K562 (cell line): ENCODE results near the gene SCGB2B2. TPM values are rescaled to one million over a fixed set of nuclear protein-coding genes. Genes with fewer than 3 reads are reported as not detected.

Experiments used
- ATAC-seq: fragments of 200-7000 bp; cut with Tn5 transposase; 3 replicates; pipeline ENCODE4 v1.9.1; 2020; ENCODE audit warnings: moderate library complexity
- BruUV-seq: library from RNA; stranded (reverse); fragments of 400-500 nt; replicated peaks from 2 replicates; lab custom pipeline; 2021; lab: Mats Ljungman, UMichigan
- CTCF ChIA-PET: fragments of 300-600 bp; formaldehyde crosslinking; extraction: SDS; loops from one replicate; lab custom pipeline; 2021; ENCODE audit warnings: low intra/inter-chr PET ratio; lab: Yijun Ruan, JAX
- POLR2A ChIA-PET: fragments of 300-600, 350-650 bp; sonication (Branson Sonifier 250); formaldehyde crosslinking; extraction: SDS; loops from one replicate; lab custom pipeline; 2021; ENCODE audit warnings: antibody characterized with exemption, inconsistent platforms; lab: Yijun Ruan, JAX
- DNase-seq, 4 experiments: peaks; one replicate each; pipeline versions ENCODE4 v3.0.0 to v3.0.0-alpha.2; 2011 to 2018; ENCODE audit warnings: low spot score in 3 of 4, mixed read lengths in 3 of 4; ENCODE audit errors: extremely low read depth in 1 of 4
- FAIRE-seq: peaks from 2 replicates; lab custom pipeline; 2011; peaks lifted over from hg19 to GRCh38; lab: Jason Lieb, UNC
- H2AFZ ChIP-seq: 2 replicates; pipeline ENCODE4 v1.6.0; 2011; ENCODE audit warnings: low read depth, low read length, control low read depth, inconsistent platforms
- H3K27ac ChIP-seq: fragments of 200-600 bp; 3 replicates; pipeline ENCODE4 v1.8.0; 2011; ENCODE audit warnings: low read depth, mild to moderate bottlenecking, control low read depth, inconsistent platforms, low read length, moderate library complexity, mixed read lengths; ENCODE audit errors: extremely low read depth
- H3K27me3 ChIP-seq, 2 experiments: fragments of 300-600 bp in 1 of 2; 2 replicates in 1 of 2; 3 replicates in 1 of 2; pipeline versions ENCODE4 v1.6.0 to v1.8.0; 2011; ENCODE audit warnings: inconsistent platforms in 2 of 2, low read length in 2 of 2, mild to moderate bottlenecking in 1 of 2, mixed read lengths in 1 of 2, moderate library complexity in 1 of 2; ENCODE audit not compliant: control insufficient read depth in 2 of 2, insufficient read depth in 2 of 2
- H3K36me3 ChIP-seq: fragments of 300-600 bp; 3 replicates; pipeline ENCODE4 v1.8.0; 2011; ENCODE audit warnings: mild to moderate bottlenecking, low read length, inconsistent platforms; ENCODE audit not compliant: control insufficient read depth, insufficient read depth
- H3K4me1 ChIP-seq, 2 experiments: fragments of 200-600 bp in 1 of 2; replicated peaks in 1 of 2; 2 replicates in 1 of 2; 3 replicates in 1 of 2; pipeline versions ENCODE4 v1.5.1 to v1.8.0; 2011; ENCODE audit warnings: inconsistent platforms in 2 of 2, low read length in 2 of 2, mild to moderate bottlenecking in 1 of 2, mixed read lengths in 1 of 2, moderate library complexity in 1 of 2; ENCODE audit not compliant: control insufficient read depth in 2 of 2, insufficient read depth in 2 of 2
- H3K4me2 ChIP-seq: 2 replicates; pipeline ENCODE4 v1.6.1; 2011; ENCODE audit warnings: low read length, control low read depth, inconsistent platforms, mixed read lengths; ENCODE audit not compliant: insufficient read depth
- H3K4me3 ChIP-seq: fragments of 200-600 bp; sonication (generic), shearing (Covaris generic); 2 replicates; pipeline ENCODE4 v1.5.1; 2016; ENCODE audit warnings: control low read depth, inconsistent platforms
- H3K79me2 ChIP-seq: fragments of 200-600 bp; 3 replicates; pipeline ENCODE4 v1.8.0; 2011; ENCODE audit warnings: low read length, inconsistent platforms; ENCODE audit not compliant: control insufficient read depth, insufficient read depth
- H3K9ac ChIP-seq, 2 experiments: 2 replicates each; pipeline versions ENCODE4 v1.6.0 to v1.6.1; 2011; ENCODE audit warnings: low read depth in 2 of 2, low read length in 2 of 2, control low read depth in 1 of 2, inconsistent platforms in 1 of 2, mild to moderate bottlenecking in 1 of 2, mixed read lengths in 1 of 2; ENCODE audit not compliant: insufficient read depth in 1 of 2
- H3K9me1 ChIP-seq: one replicate; pipeline ENCODE4 v1.6.0; 2011; ENCODE audit warnings: inconsistent platforms, mild to moderate bottlenecking, low read length, moderate library complexity; ENCODE audit not compliant: control insufficient read depth, insufficient read depth
- H3K9me3 ChIP-seq: replicated peaks from 2 replicates; pipeline ENCODE4 v1.5.1; 2011; ENCODE audit warnings: low read depth, low read length, inconsistent platforms; ENCODE audit not compliant: control insufficient read depth, insufficient read depth
- H4K20me1 ChIP-seq: replicated peaks from 2 replicates; pipeline ENCODE4 v1.6.1; 2011; ENCODE audit warnings: low read length, inconsistent platforms, mixed read lengths; ENCODE audit not compliant: control insufficient read depth, insufficient read depth
- ADNP ChIP-seq: fragments of 200-800 bp; sonication (Bioruptor generic); IDR thresholded peaks from 2 replicates; pipeline ENCODE4 v1.6.1; 2016; ENCODE audit warnings: missing genetic modification characterization, missing compliant biosample characterization
- BRD4 ChIP-seq: fragments of 200-600 bp; sonication (generic); IDR thresholded peaks from 2 replicates; pipeline ENCODE4 v1.6.1; 2017; ENCODE audit warnings: inconsistent platforms
- HDGF ChIP-seq: fragments of 450-650 bp; IDR thresholded peaks from 2 replicates; pipeline ENCODE4 v1.6.1; 2016
- KLF13 ChIP-seq: fragments of 450-650 bp; IDR thresholded peaks from 2 replicates; pipeline ENCODE4 v1.6.1; 2016; ENCODE audit warnings: missing genetic modification characterization, low read depth, mild to moderate bottlenecking, missing compliant biosample characterization, moderate library complexity, borderline replicate concordance
- MED1 ChIP-seq: sonication (generic); formaldehyde crosslinking; IDR thresholded peaks from 2 replicates; pipeline ENCODE4 v1.8.1; 2023; ENCODE audit warnings: missing genetic modification reagents, borderline replicate concordance
- NCOA6 ChIP-seq: fragments of 450-650 bp; IDR thresholded peaks from 2 replicates; pipeline ENCODE4 v1.6.1; 2017; ENCODE audit warnings: mild to moderate bottlenecking
- NR4A1 ChIP-seq, 2 experiments: fragments of 250-450 bp in 1 of 2; fragments of 450-650 bp in 1 of 2; sonication (Bioruptor Pico) in 1 of 2; IDR thresholded peaks; 2 replicates each; pipeline versions ENCODE4 v1.4.0 to v1.6.1; 2016 to 2020; ENCODE audit warnings: mild to moderate bottlenecking in 2 of 2, missing compliant biosample characterization in 1 of 2, missing genetic modification characterization in 1 of 2, moderate library complexity in 1 of 2
- PHB ChIP-seq: fragments of 250-450 bp; sonication (Bioruptor Pico); IDR thresholded peaks from 2 replicates; pipeline ENCODE4 v1.5.0; 2021
- YBX1 ChIP-seq: fragments of 450-650 bp; IDR thresholded peaks from 2 replicates; pipeline ENCODE4 v1.7.1; 2016; ENCODE audit warnings: mild to moderate bottlenecking
- ZNF253 ChIP-seq: fragments of 250-450 bp; sonication (Bioruptor Pico); conservative IDR thresholded peaks from 2 replicates; pipeline ENCODE4 v1.6.1; 2021; ENCODE audit warnings: mild to moderate bottlenecking
- ZNF408 ChIP-seq: fragments of 250-450 bp; sonication (Bioruptor Pico); IDR thresholded peaks from 2 replicates; pipeline ENCODE4 v1.4.0; 2020; ENCODE audit warnings: low read depth, mild to moderate bottlenecking, moderate library complexity
- ZNF431 ChIP-seq: sonication (generic); formaldehyde crosslinking; IDR thresholded peaks from 2 replicates; pipeline ENCODE4 v1.8.0; 2022; ENCODE audit warnings: mild to moderate bottlenecking, missing genetic modification reagents
- WGBS: fragments of 100-300 bp; shearing (Covaris generic); methylation state at CpG from one replicate; pipeline ENCODE4 v1.1.6; 2016; ENCODE audit warnings: low coverage, mixed read lengths; ENCODE audit not compliant: insufficient coverage; ENCODE audit errors: missing lambda C conversion rate; 5-methylcytosine and 5-hydroxymethylcytosine counted together
- in situ Hi-C: fragments of 300-500 bp; cut with MboI; formaldehyde crosslinking; loops from 4 replicates; pipeline ENCODE4 v1.15.0; 2018; ENCODE audit warnings: inconsistent platforms, mixed read lengths
- intact Hi-C: fragments of 100-400 bp; cut with micrococcal nuclease; formaldehyde crosslinking; loops from 2 replicates; pipeline ENCODE4 v1.14.2; 2022
- polyA plus RNA-seq, 8 experiments: library from polyadenylated mRNA; depleted of rRNA in 4 of 8; stranded (reverse) in 5 of 8; unstranded in 3 of 8; fragments of >200 nt; fragmentation: Nextera tagmentation in 2 of 8; fragmentation: Illumina TruSeq in 1 of 8; extraction: Ambion mirVana in 2 of 8; extraction: Trizol in 1 of 8; gene quantifications; 2 replicates each; pipeline versions ENCODE4 v1.2.1 to v1.2.3, GENCODE V29; 2011 to 2014; ENCODE audit warnings: inconsistent platforms in 1 of 8, missing spikeins in 1 of 8
- total RNA-seq, 7 experiments: library from RNA; depleted of rRNA in 6 of 7; stranded (reverse); fragments of >200 nt in 6 of 7; fragmentation: Illumina TruSeq in 2 of 7; extraction: Trizol in 2 of 7; gene quantifications; 2 replicates each; pipeline versions ENCODE4 v1.2.1 to v1.2.3, GENCODE V29; 2011 to 2021; ENCODE audit warnings: low replicate concordance in 1 of 7
- TF ChIP-seq, protein P1 (sequence below): IDR thresholded peaks from 2 replicates; pipeline ENCODE4 v1.6.1; 2011; ENCODE audit not compliant: insufficient read length; ENCODE audit errors: extremely low read depth
- TF ChIP-seq, protein P2 (sequence below): fragments of 450-650 bp; IDR thresholded peaks from 2 replicates; pipeline ENCODE4 v1.6.1; 2016; ENCODE audit warnings: missing biosample characterization, missing genetic modification characterization
- TF ChIP-seq, protein P3 (sequence below): fragments of 450-650 bp; IDR thresholded peaks from 2 replicates; pipeline ENCODE4 v1.6.1; 2017; ENCODE audit warnings: antibody characterized with exemption, mild to moderate bottlenecking
- TF ChIP-seq, protein P4 (sequence below): fragments of 250-450 bp; sonication (Bioruptor Pico); IDR thresholded peaks from 2 replicates; pipeline ENCODE4 v1.8.0; 2022; ENCODE audit warnings: moderate library complexity, mild to moderate bottlenecking, inconsistent platforms

Gene SCGB2B2
- total and polyA plus RNA-seq, 9 of the 15 experiments (the other 6 are each of a cell fraction or from before 2014, with no cell fraction given): not detected

DNA sequence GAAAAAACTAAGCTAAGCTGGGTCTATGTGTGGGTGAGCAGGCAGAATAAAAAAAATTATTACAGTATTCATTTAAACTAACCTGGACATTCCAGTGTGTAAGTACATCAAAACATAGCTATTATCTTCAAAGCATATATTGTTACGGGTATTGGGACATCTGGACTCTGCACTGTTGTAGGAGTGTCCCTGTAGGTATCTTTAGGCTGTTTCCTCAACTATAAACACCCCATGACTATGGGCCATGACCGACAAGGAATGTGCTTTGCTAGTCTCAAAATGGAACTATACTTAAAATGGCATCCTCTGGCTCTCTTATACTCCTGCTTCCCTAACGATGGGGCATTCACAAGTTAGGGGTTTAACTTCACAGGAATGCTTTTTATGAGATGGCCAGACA is 3.4 kb downstream of the SCGB2B2 start:
- ATAC-seq (no peak), DNase-seq (no peak), FAIRE-seq (no peak)
- Histone ChIP-seq H3K9me3 (no peaks in the 10 kb centered on the region), H3K4me1 (peaks cover 0 to 6% of the 10 kb centered on the region in 2 experiments; a peak in 1 of 5 replicates), H4K20me1 (no peaks in the 10 kb centered on the region), H3K9ac (no peak overlapping the region), H2AFZ (no peak overlapping the region), H3K27me3 (peaks cover 0 to 15% of the 10 kb centered on the region in 2 experiments; a peak in 2 of 5 replicates), H3K79me2 (no peaks in the 10 kb centered on the region), H3K27ac (no peak overlapping the region), H3K36me3 (no peaks in the 10 kb centered on the region), H3K4me2 (no peak overlapping the region), H3K4me3 (no peak overlapping the region), H3K9me1 (no peaks in the 10 kb centered on the region)
- intact Hi-C loops (no loop called here), in situ Hi-C loops (no loop called here)
- POLR2A ChIA-PET: interaction anchor here (0.6 to 0.7 kb wide), 2 partner anchors 9 to 39 kb away, joined by 3 read pairs; no protein-coding TSS in a partner anchor
- CTCF ChIA-PET: interaction anchor here (0.6 kb wide), 1 partner anchor 11 kb away, joined by 3 read pairs; no protein-coding TSS in a partner anchor
- TF ChIP-seq YBX1: no peak
- TF ChIP-seq, protein P1, sequence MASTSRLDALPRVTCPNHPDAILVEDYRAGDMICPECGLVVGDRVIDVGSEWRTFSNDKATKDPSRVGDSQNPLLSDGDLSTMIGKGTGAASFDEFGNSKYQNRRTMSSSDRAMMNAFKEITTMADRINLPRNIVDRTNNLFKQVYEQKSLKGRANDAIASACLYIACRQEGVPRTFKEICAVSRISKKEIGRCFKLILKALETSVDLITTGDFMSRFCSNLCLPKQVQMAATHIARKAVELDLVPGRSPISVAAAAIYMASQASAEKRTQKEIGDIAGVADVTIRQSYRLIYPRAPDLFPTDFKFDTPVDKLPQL: no peak
- TF ChIP-seq, protein P2, sequence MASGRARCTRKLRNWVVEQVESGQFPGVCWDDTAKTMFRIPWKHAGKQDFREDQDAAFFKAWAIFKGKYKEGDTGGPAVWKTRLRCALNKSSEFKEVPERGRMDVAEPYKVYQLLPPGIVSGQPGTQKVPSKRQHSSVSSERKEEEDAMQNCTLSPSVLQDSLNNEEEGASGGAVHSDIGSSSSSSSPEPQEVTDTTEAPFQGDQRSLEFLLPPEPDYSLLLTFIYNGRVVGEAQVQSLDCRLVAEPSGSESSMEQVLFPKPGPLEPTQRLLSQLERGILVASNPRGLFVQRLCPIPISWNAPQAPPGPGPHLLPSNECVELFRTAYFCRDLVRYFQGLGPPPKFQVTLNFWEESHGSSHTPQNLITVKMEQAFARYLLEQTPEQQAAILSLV (tag): no peak
- TF ChIP-seq KLF13: no peak
- no peak for TF ChIP-seq ADNP (tag)
- no peak for TF ChIP-seq BRD4
- TF ChIP-seq, protein P3, sequence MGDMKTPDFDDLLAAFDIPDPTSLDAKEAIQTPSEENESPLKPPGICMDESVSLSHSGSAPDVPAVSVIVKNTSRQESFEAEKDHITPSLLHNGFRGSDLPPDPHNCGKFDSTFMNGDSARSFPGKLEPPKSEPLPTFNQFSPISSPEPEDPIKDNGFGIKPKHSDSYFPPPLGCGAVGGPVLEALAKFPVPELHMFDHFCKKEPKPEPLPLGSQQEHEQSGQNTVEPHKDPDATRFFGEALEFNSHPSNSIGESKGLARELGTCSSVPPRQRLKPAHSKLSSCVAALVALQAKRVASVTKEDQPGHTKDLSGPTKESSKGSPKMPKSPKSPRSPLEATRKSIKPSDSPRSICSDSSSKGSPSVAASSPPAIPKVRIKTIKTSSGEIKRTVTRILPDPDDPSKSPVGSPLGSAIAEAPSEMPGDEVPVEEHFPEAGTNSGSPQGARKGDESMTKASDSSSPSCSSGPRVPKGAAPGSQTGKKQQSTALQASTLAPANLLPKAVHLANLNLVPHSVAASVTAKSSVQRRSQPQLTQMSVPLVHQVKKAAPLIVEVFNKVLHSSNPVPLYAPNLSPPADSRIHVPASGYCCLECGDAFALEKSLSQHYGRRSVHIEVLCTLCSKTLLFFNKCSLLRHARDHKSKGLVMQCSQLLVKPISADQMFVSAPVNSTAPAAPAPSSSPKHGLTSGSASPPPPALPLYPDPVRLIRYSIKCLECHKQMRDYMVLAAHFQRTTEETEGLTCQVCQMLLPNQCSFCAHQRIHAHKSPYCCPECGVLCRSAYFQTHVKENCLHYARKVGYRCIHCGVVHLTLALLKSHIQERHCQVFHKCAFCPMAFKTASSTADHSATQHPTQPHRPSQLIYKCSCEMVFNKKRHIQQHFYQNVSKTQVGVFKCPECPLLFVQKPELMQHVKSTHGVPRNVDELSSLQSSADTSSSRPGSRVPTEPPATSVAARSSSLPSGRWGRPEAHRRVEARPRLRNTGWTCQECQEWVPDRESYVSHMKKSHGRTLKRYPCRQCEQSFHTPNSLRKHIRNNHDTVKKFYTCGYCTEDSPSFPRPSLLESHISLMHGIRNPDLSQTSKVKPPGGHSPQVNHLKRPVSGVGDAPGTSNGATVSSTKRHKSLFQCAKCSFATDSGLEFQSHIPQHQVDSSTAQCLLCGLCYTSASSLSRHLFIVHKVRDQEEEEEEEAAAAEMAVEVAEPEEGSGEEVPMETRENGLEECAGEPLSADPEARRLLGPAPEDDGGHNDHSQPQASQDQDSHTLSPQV: no peak
- no peak for TF ChIP-seq NCOA6
- no peak for TF ChIP-seq NR4A1 (CRISPR knock-in tag; IDR thresholded peaks at IDR 0.05)
- TF ChIP-seq NR4A1 (tag; IDR thresholded peaks at IDR 0.05): no peak
- TF ChIP-seq ZNF408 (CRISPR knock-in tag): no peak
- TF ChIP-seq MED1 (CRISPR knock-in tag): no peak
- no peak for TF ChIP-seq ZNF431 (CRISPR knock-in tag)
- TF ChIP-seq PHB (CRISPR knock-in tag): no peak
- TF ChIP-seq, protein P4, sequence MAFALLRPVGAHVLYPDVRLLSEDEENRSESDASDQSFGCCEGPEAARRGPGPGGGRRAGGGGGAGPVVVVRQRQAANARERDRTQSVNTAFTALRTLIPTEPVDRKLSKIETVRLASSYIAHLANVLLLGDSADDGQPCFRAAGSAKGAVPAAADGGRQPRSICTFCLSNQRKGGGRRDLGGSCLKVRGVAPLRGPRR: no peak
- TF ChIP-seq HDGF: no peak
- no peak for TF ChIP-seq ZNF253 (CRISPR knock-in tag)
- WGBS: 0% methylated on average over 3 of the region's 3 CpGs
- no TSS peak for BruUV-seq
